Immature natural killer cell (primary cell): ENCODE results near the gene IRF2BP1. TPM values are rescaled to one million over a fixed set of nuclear protein-coding genes. Genes with fewer than 3 reads are reported as not detected.

Experiments
- DNase-seq, 3 donors: peaks; one replicate each; pipeline ENCODE4 v3.0.0; 2022; ENCODE audit warnings: mixed read lengths in 1 of 3
- H3K27ac Mint-ChIP-seq, 6 donors: one replicate each; pipeline ENCODE4 v1.8.0; 2020; ENCODE audit warnings: mixed read lengths in 6 of 6, mild to moderate bottlenecking in 5 of 6, inconsistent platforms in 4 of 6, moderate library complexity in 3 of 6
- H3K27me3 Mint-ChIP-seq, 3 donors: one replicate each; pipeline ENCODE4 v1.8.0; 2020 to 2021; ENCODE audit warnings: low read depth in 3 of 3, mild to moderate bottlenecking in 3 of 3, mixed read lengths in 3 of 3, moderate library complexity in 3 of 3, inconsistent platforms in 1 of 3
- H3K36me3 Mint-ChIP-seq, 3 donors: one replicate each; pipeline ENCODE4 v1.8.0; 2020; ENCODE audit warnings: mixed read lengths in 3 of 3, inconsistent platforms in 2 of 3, mild to moderate bottlenecking in 2 of 3
- H3K4me1 Mint-ChIP-seq, 2 donors: one replicate each; pipeline ENCODE4 v1.8.0; 2020; ENCODE audit warnings: inconsistent platforms in 2 of 2, mild to moderate bottlenecking in 2 of 2, mixed read lengths in 2 of 2, moderate library complexity in 1 of 2
- H3K4me3 Mint-ChIP-seq, 5 donors: one replicate each; pipeline ENCODE4 v1.8.0; 2020; ENCODE audit warnings: mild to moderate bottlenecking in 5 of 5, mixed read lengths in 5 of 5, inconsistent platforms in 3 of 5, moderate library complexity in 3 of 5
- H3K9me3 Mint-ChIP-seq, 6 donors: one replicate each; pipeline ENCODE4 v1.8.0; 2020; ENCODE audit warnings: mild to moderate bottlenecking in 6 of 6, mixed read lengths in 6 of 6, inconsistent platforms in 4 of 6, moderate library complexity in 3 of 6
- polyA plus RNA-seq, 3 donors: library from polyadenylated mRNA; unstranded; fragments of 300-500 nt; fragmentation: Illumina TruSeq; gene quantifications; one replicate each; pipeline ENCODE4 v1.2.3, GENCODE V29; 2021

The IRF2BP1 gene
- polyA plus RNA-seq, 3 donors from 2014 or later: 3.4 to 9.4 (median 7.0) TPM

GRCh38 chr19:45882652-45883585, 3.0 kb downstream of the IRF2BP1 start:
- Mint-ChIP-seq H3K4me1 (peaks cover 23 to 28% of the 10 kb centered on the region in 2 donors), H3K4me3 (peak overlapping the region; percentile 52 to 82 (median 71)), H3K9me3 (no peaks in the 10 kb centered on the region), H3K27me3 (peaks cover 4 to 16% (median 9%) of the 10 kb centered on the region in 3 donors), H3K36me3 (peaks cover 0 to 8% (median 6%) of the 10 kb centered on the region in 3 donors), H3K27ac (peak overlapping the region in 5 of 6 donors; percentile 2 to 75 (median 47))
- peak; percentile 79 to 81 (median 81) for DNase-seq

GRCh38 chr19:45881909-45882528, 3.9 kb downstream of the IRF2BP1 start:
- peak overlapping the region in 1 of 5 donors; percentile 11 for H3K4me3 Mint-ChIP-seq
- H3K27ac Mint-ChIP-seq: peak overlapping the region in 1 of 6 donors; percentile 62
- no peaks in the 10 kb centered on the region for H3K9me3 Mint-ChIP-seq
- DNase-seq: no peak
- H3K27me3 Mint-ChIP-seq: peaks cover 4 to 16% (median 13%) of the 10 kb centered on the region in 3 donors
- H3K4me1 Mint-ChIP-seq: peaks cover 28 to 33% of the 10 kb centered on the region in 2 donors
- peaks cover 0 to 8% (median 6%) of the 10 kb centered on the region in 3 donors for H3K36me3 Mint-ChIP-seq

DNA sequence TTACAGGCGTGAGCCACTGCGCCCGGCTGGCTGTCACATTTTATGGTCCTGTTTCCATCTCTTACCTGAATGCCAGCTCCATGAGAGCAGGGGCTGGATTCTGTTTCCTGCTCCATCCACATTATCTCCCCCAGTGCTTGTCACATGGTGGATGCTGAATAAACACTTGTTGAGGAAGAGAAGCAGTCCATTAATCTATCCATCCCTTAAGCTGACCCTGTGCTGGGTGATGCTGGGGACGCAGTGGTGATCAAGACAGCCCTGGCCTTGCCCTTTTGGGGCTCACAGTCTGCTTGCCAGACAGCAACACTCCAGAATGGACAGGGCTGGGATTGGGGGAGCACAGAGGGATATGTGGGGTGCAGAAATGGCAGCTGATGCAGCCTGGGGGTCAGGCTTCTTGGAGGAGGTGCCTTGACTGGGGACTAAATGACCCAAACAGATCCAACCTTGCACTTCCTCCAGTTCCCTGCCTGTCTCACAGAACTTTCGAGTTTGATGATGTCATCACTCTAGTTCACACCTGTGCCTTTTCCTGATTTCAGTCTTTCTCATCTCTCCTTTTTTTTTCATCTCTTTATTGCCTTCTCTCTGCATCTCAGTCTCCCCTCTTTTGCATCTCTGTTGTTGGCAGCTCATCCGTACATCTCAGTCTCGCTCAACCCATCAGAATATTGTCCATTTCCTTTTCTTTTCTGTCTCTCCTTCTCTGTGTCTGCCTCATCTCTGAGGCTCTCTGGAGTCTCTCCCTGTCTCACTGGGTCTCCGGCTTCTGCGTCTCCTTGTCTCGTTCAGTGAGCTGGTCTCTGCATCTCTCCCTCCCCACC, 4.6 kb downstream of the IRF2BP1 start:
- H3K4me1 Mint-ChIP-seq: peaks cover 22 to 28% of the 10 kb centered on the region in 2 donors
- no peak for DNase-seq
- peak overlapping the region in 1 of 5 donors; percentile 11 for H3K4me3 Mint-ChIP-seq
- peak overlapping the region in 1 of 6 donors; percentile 62 for H3K27ac Mint-ChIP-seq
- no peaks in the 10 kb centered on the region for H3K9me3 Mint-ChIP-seq
- H3K27me3 Mint-ChIP-seq: peaks cover under 1 to 13% (median 12%) of the 10 kb centered on the region in 3 donors
- peaks cover 0 to 8% (median 6%) of the 10 kb centered on the region in 3 donors for H3K36me3 Mint-ChIP-seq

- no peaks in the 10 kb centered on the region for H3K9me3 Mint-ChIP-seq
- no peak overlapping the region for H3K4me3 Mint-ChIP-seq
- H3K4me1 Mint-ChIP-seq: peaks cover 17 to 26% of the 10 kb centered on the region in 2 donors
- H3K36me3 Mint-ChIP-seq: peaks cover 0 to 8% (median 6%) of the 10 kb centered on the region in 3 donors
- no peak overlapping the region for H3K27ac Mint-ChIP-seq
- DNase-seq: no peak
- H3K27me3 Mint-ChIP-seq: peaks cover 0 to 12% (median 8%) of the 10 kb centered on the region in 3 donors
Observed at GRCh38 chr19:45879971-45880370, 6.0 kb downstream of the IRF2BP1 start.

DNA sequence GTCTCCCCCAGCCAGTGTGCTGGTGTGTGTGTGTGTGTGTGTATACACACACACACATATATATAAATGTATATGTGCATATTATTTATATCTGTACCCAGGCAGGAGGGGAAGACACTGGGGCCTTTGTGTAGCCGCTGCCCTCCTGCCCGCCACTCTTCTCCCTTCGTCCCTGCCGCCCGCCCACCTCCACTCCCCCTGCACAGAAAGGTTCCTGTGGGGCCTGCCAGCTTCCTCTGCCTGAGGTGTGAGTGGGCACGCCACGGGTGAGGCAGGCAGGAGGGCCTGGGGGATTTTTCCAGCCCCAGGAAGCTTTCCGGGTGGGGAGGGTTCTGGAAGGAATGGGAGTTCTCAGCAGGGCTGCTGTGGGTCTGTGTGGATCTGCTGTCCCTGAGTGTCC, 6.9 kb downstream of the IRF2BP1 start:
- Mint-ChIP-seq H3K27me3 (peaks cover 0 to 17% (median 8%) of the 10 kb centered on the region in 3 donors), H3K4me1 (peaks cover 17 to 24% of the 10 kb centered on the region in 2 donors), H3K27ac (no peak overlapping the region), H3K4me3 (no peak overlapping the region), H3K9me3 (no peaks in the 10 kb centered on the region), H3K36me3 (peaks cover 0 to 8% (median 6%) of the 10 kb centered on the region in 3 donors)
- DNase-seq: no peak

DNA sequence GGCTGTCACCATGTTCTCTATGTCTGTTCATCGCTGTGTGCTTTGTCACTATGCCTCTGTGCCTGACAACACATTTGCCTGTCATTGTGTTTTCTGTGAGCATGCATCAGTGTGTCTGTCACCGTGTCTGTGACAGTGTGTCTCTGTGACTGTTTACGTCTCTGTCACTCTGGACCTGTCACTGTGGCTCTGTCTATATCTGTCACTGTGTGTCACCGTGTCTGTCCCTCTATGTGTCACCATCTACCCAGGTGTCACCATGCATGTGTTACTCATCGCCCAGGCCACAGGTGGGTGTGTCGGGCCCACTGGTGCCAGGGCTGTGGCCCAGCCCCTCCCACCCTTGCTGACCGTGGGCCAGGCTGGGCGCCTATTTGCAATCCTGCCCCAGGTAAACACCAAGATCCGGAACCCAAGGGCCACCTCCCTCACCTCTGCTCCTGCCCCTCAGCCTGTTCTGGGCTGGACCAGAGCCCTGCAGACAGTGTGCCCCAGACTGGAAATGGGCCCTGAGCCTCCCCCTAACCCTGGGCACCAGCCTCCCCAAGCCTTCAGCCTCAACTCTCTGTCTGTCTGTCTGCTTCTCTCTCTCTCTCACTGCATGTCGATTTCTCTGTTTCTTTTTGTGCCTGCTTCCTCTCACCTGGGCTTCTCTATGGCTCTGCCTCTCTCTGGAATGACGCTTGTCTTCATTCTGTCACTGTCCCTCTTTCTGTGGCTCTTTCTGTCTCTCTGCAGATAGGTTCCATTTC, 7.7 kb downstream of the IRF2BP1 start:
- Mint-ChIP-seq H3K27ac (no peak overlapping the region), H3K36me3 (peaks cover 0 to 6% (median 5%) of the 10 kb centered on the region in 3 donors), H3K27me3 (peaks cover 0 to 14% (median 8%) of the 10 kb centered on the region in 3 donors), H3K9me3 (no peaks in the 10 kb centered on the region), H3K4me1 (peaks cover 12 to 16% of the 10 kb centered on the region in 2 donors), H3K4me3 (peak overlapping the region in 4 of 5 donors; percentile 3 to 36 (median 19))
- DNase-seq: no peak

DNA sequence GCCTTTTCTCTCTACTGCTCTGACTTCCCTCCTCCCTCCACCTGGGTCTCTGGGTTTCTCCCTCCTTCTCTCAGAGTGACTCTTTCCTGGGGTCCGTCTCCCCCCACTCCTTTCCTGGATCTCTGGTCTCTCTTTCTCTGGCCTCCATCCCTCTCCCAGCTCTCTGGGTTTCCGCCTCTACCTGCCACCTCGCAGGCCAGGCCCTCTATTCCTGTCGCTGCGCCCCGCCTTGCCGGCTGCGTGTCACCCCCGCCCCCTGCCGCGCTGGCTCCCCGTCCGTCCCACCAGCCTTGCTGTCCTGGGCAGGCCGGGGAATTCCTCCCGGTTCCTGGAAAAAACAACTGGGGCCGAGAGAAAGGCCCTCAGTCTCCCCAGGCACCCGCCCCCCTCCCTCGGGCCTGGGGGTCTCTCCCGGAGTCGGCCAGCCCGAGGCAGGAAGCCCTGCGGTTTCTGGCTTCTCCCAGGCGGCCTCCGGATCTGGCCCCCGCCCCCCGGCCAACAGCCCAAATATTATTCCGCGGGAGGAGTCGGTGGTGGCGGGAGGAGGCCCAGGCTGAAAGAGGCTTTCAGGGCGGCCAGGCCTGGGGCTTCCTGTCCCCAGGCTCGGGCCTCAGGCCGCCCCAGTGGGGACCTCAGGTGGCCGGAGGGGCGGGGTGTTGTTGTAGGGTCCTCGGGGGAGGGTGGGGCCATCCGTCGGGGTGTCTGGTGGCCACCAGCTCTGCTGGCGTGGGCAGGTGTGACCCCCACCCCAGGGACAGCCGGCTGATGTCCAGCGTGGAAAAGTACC, 9.3 kb downstream of the IRF2BP1 start:
- DNase-seq: no peak

GRCh38 chr19:45876161-45876410, 9.9 kb downstream of the IRF2BP1 start:
- Mint-ChIP-seq H3K27ac (peak overlapping the region in 3 of 6 donors; percentile 9 to 87 (median 85)), H3K4me3 (peak overlapping the region; percentile 12 to 71 (median 46)), H3K36me3 (peaks cover 0 to 5% (median 3%) of the 10 kb centered on the region in 3 donors), H3K27me3 (peaks cover 0 to 12% (median 4%) of the 10 kb centered on the region in 3 donors), H3K4me1 (peaks cover 9 to 13% of the 10 kb centered on the region in 2 donors), H3K9me3 (no peaks in the 10 kb centered on the region)
- no peak for DNase-seq

More for the DNA sequence above, 9.3 kb downstream of the IRF2BP1 start:
- H3K4me3 Mint-ChIP-seq: peak overlapping the region; percentile 12 to 71 (median 46)
- H3K27me3 Mint-ChIP-seq: peaks cover 0 to 12% (median 5%) of the 10 kb centered on the region in 3 donors
- peaks cover 0 to 5% (median 5%) of the 10 kb centered on the region in 3 donors for H3K36me3 Mint-ChIP-seq
- H3K9me3 Mint-ChIP-seq: no peaks in the 10 kb centered on the region
- H3K4me1 Mint-ChIP-seq: peaks cover 9 to 13% of the 10 kb centered on the region in 2 donors
- H3K27ac Mint-ChIP-seq: peak overlapping the region in 5 of 6 donors; percentile 9 to 87 (median 69)

- peaks cover 0 to 12% (median 4%) of the 10 kb centered on the region in 3 donors for H3K27me3 Mint-ChIP-seq
Observed at GRCh38 chr19:45874620-45874966, 11.3 kb downstream of the IRF2BP1 start.

DNA sequence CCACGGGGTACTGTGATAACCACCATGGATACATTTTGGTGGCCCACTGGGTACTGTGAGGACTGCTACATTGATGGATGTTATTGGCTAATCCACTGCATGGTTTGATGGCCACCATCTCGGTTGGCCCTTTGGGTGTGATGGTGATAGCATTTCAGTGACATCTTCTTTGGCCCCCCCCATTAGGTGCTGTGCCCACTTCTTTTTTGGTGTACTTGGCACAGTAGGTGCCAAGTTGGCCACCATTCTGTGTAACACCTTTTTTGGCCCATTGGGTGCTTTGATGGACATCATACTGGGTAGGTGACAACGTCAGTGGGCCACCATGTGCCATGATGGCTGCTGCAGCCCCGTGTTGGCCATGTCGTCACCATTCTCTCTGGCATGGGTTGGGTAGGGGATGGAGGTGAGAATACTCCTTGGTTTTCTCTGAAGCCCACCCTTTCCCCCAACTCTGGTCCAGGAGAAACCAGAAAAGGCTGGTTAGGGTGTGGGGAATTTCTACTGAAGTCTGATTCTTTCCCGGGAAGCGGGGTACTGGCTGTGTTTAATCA, 12.6 kb downstream of the IRF2BP1 start:
- DNase-seq: no peak
- H3K27me3 Mint-ChIP-seq: peaks cover 0 to 12% (median 0%) of the 10 kb centered on the region in 3 donors
- no peak overlapping the region for H3K4me3 Mint-ChIP-seq
- H3K9me3 Mint-ChIP-seq: no peaks in the 10 kb centered on the region
- H3K4me1 Mint-ChIP-seq: peaks cover 9 to 13% of the 10 kb centered on the region in 2 donors
- no peak overlapping the region for H3K27ac Mint-ChIP-seq
- no peaks in the 10 kb centered on the region for H3K36me3 Mint-ChIP-seq

More at GRCh38 chr19:45874620-45874966, 11.3 kb downstream of the IRF2BP1 start:
- peak overlapping the region in 1 of 6 donors; percentile 24 for H3K27ac Mint-ChIP-seq
- peaks cover 0 to 5% (median 3%) of the 10 kb centered on the region in 3 donors for H3K36me3 Mint-ChIP-seq
- H3K4me3 Mint-ChIP-seq: peak overlapping the region in 1 of 5 donors; percentile 50
- no peak for DNase-seq
- no peaks in the 10 kb centered on the region for H3K9me3 Mint-ChIP-seq
- H3K4me1 Mint-ChIP-seq: peaks cover 9 to 13% of the 10 kb centered on the region in 2 donors

GRCh38 chr19:45872095-45872919, 13.6 kb downstream of the IRF2BP1 start:
- Mint-ChIP-seq H3K9me3 (no peaks in the 10 kb centered on the region), H3K36me3 (no peaks in the 10 kb centered on the region), H3K27ac (no peak overlapping the region), H3K4me3 (no peak overlapping the region), H3K4me1 (peaks cover 2 to 7% of the 10 kb centered on the region in 2 donors), H3K27me3 (peaks cover 0 to 10% (median 0%) of the 10 kb centered on the region in 3 donors)
- DNase-seq: no peak
